HepG2 (cell line): Measurements from ENCODE around the gene RNU2-63P. TPM values are rescaled to one million over a fixed set of nuclear protein-coding genes. Genes with fewer than 3 reads are reported as not detected.

ENCODE experiments used
- ATAC-seq: fragments of 200-7000 bp; cut with Tn5 transposase; 3 replicates; pipeline ENCODE4 v1.9.1; 2020; ENCODE audit warnings: mild to moderate bottlenecking, moderate library complexity
- BruUV-seq: library from RNA; stranded (reverse); fragments of 400-500 nt; replicated peaks from 2 replicates; lab custom pipeline; 2021; lab: Mats Ljungman, UMichigan
- CTCF ChIA-PET: fragments of 300-600 bp; formaldehyde crosslinking; extraction: SDS; loops from one replicate; lab custom pipeline; 2021; ENCODE audit warnings: low total read pairs, inconsistent platforms, low intra/inter-chr PET ratio; lab: Yijun Ruan, JAX
- POLR2A ChIA-PET: fragments of 350-600 bp; sonication (Branson Sonifier 250); formaldehyde crosslinking; loops from one replicate; lab custom pipeline; 2020; ENCODE audit warnings: antibody characterized with exemption, inconsistent platforms; lab: Yijun Ruan, JAX
- DNase-seq: peaks from one replicate; pipeline ENCODE4 v3.0.0-alpha.2; 2015; ENCODE audit warnings: low spot score
- FAIRE-seq: peaks from 3 replicates; lab custom pipeline; 2011; peaks lifted over from hg19 to GRCh38; lab: Jason Lieb, UNC
- H2AFZ ChIP-seq: one replicate; pipeline ENCODE4 v1.6.1; 2011; ENCODE audit warnings: low read length, inconsistent platforms
- H3K27ac ChIP-seq: fragments of 300-600 bp; 3 replicates; pipeline ENCODE4 v1.8.0; 2011; ENCODE audit warnings: mixed run types, mild to moderate bottlenecking, mixed read lengths, low read length, inconsistent platforms; ENCODE audit not compliant: insufficient read depth; ENCODE audit errors: extremely low read length
- H3K27me3 ChIP-seq, 2 experiments: fragments of 200-600 bp in 1 of 2; 2 replicates in 1 of 2; 3 replicates in 1 of 2; pipeline versions ENCODE4 v1.6.0 to v1.8.0; 2011; ENCODE audit warnings: low read length in 2 of 2, mild to moderate bottlenecking in 2 of 2, moderate library complexity in 2 of 2, inconsistent platforms in 1 of 2; ENCODE audit not compliant: insufficient read depth in 2 of 2, control insufficient read depth in 1 of 2
- H3K36me3 ChIP-seq, 2 experiments: fragments of 200-600 bp in 1 of 2; replicated peaks in 1 of 2; 2 replicates in 1 of 2; 3 replicates in 1 of 2; pipeline versions ENCODE4 v1.5.1 to v1.8.0; 2011; ENCODE audit warnings: low read length in 2 of 2, inconsistent platforms in 1 of 2; ENCODE audit not compliant: insufficient read depth in 2 of 2, control insufficient read depth in 1 of 2
- H3K4me1 ChIP-seq: 2 replicates; pipeline ENCODE4 v1.5.1; 2012; ENCODE audit warnings: low read length, inconsistent platforms; ENCODE audit not compliant: insufficient read depth
- H3K4me2 ChIP-seq: 2 replicates; pipeline ENCODE4 v1.6.0; 2011; ENCODE audit warnings: low read depth, low read length, inconsistent platforms
- H3K4me3 ChIP-seq, 3 experiments: fragments of 200-600 bp in 1 of 3; sonication (generic), shearing (Covaris generic) in 1 of 3; replicated peaks in 1 of 3; 2 replicates each; pipeline ENCODE4 v1.5.1; 2011 to 2016; ENCODE audit warnings: low read length in 3 of 3, inconsistent platforms in 2 of 3, low read depth in 2 of 3, mild to moderate bottlenecking in 2 of 3, control low read depth in 1 of 3, mixed read lengths in 1 of 3; ENCODE audit not compliant: insufficient read depth in 1 of 3
- H3K79me2 ChIP-seq: one replicate; pipeline ENCODE4 v1.6.1; 2011; ENCODE audit warnings: low read length, inconsistent platforms; ENCODE audit not compliant: insufficient read depth
- H3K9ac ChIP-seq: 2 replicates; pipeline ENCODE4 v1.6.0; 2011; ENCODE audit warnings: mild to moderate bottlenecking, low read depth, low read length, inconsistent platforms; ENCODE audit not compliant: insufficient read depth
- H3K9me3 ChIP-seq: 2 replicates; pipeline ENCODE4 v1.5.1; 2012; ENCODE audit warnings: mild to moderate bottlenecking, low read length
- H4K20me1 ChIP-seq: 2 replicates; pipeline ENCODE4 v1.6.0; 2011; ENCODE audit warnings: inconsistent platforms, mild to moderate bottlenecking, low read length, moderate library complexity; ENCODE audit not compliant: insufficient read depth
- DNMT1 ChIP-seq: sonication (generic); formaldehyde crosslinking; IDR thresholded peaks from 2 replicates; pipeline ENCODE4 v1.5.1; 2020; ENCODE audit warnings: mild to moderate bottlenecking, missing genetic modification reagents
- FOXP1 ChIP-seq, 2 experiments: fragments of 450-650 bp in 1 of 2; IDR thresholded peaks; 2 replicates each; pipeline ENCODE4 v1.6.1; 2017 to 2018; ENCODE audit warnings: antibody characterized with exemption in 1 of 2
- JDP2 ChIP-seq: sonication (generic); formaldehyde crosslinking; IDR thresholded peaks from 2 replicates; pipeline ENCODE4 v1.8.1; 2022; ENCODE audit warnings: missing genetic modification reagents, borderline replicate concordance
- KDM4B ChIP-seq: sonication (generic); formaldehyde crosslinking; IDR thresholded peaks from 2 replicates; pipeline ENCODE4 v1.4.0; 2020; ENCODE audit warnings: missing genetic modification reagents
- NRL ChIP-seq: sonication (generic); formaldehyde crosslinking; IDR thresholded peaks from 2 replicates; pipeline ENCODE4 v1.5.0; 2020; ENCODE audit warnings: missing genetic modification reagents, mild to moderate bottlenecking, moderate library complexity, borderline replicate concordance
- PAF1 ChIP-seq: IDR thresholded peaks from 2 replicates; pipeline ENCODE4 v1.6.1; 2016; ENCODE audit warnings: missing genetic modification reagents, missing compliant biosample characterization
- RFX1 ChIP-seq: fragments of 450-650 bp; IDR thresholded peaks from 2 replicates; pipeline ENCODE4 v1.6.1; 2017
- SMAD1 ChIP-seq: sonication (generic); formaldehyde crosslinking; IDR thresholded peaks from 2 replicates; pipeline ENCODE4 v1.4.0; 2020; ENCODE audit warnings: missing genetic modification reagents, low read depth, mild to moderate bottlenecking, borderline replicate concordance
- SMC3 ChIP-seq: IDR thresholded peaks from 2 replicates; pipeline ENCODE4 v1.6.1; 2011; ENCODE audit warnings: low read length, improper control_type of control experiment
- SMYD3 ChIP-seq: sonication (generic); formaldehyde crosslinking; IDR thresholded peaks from 2 replicates; pipeline ENCODE4 v1.8.1; 2023; ENCODE audit warnings: mild to moderate bottlenecking, missing genetic modification reagents
- ZNF607 ChIP-seq: sonication (generic); formaldehyde crosslinking; IDR thresholded peaks from 2 replicates; pipeline ENCODE4 v1.5.1; 2020; ENCODE audit warnings: missing genetic modification reagents, mild to moderate bottlenecking, borderline replicate concordance
- WGBS: methylation state at CpG from one replicate; pipeline ENCODE4 v1.1.6; 2017; ENCODE audit warnings: low lambda C conversion rate; 5-methylcytosine and 5-hydroxymethylcytosine counted together
- in situ Hi-C: cut with HindIII; loops from 2 replicates; pipeline ENCODE4 v1.10.0; 2017; ENCODE audit warnings: low pct_unique_long_range_greater_than_20kb; ENCODE audit not compliant: extremely low pct_ligation_motif_present
- intact Hi-C: fragments of 100-400 bp; cut with micrococcal nuclease; formaldehyde crosslinking; loops from one replicate; pipeline ENCODE4 v1.10.0; 2022; ENCODE audit not compliant: unreplicated experiment
- polyA plus RNA-seq, 8 experiments: library from polyadenylated mRNA; depleted of rRNA in 3 of 8; stranded (reverse) in 7 of 8; unstranded in 1 of 8; fragments of >200 nt; fragmentation: Illumina TruSeq in 4 of 8; extraction: Trizol in 4 of 8; gene quantifications; 2 replicates each; pipeline versions ENCODE4 v1.2.1 to v1.2.3, GENCODE V29; 2011 to 2016; ENCODE audit warnings: low read depth in 4 of 8, missing spikeins in 1 of 8, mixed read lengths in 1 of 8; ENCODE audit not compliant: insufficient read depth in 1 of 8
- total RNA-seq, 5 experiments: library from RNA; depleted of rRNA; stranded (reverse); fragments of >200 nt; fragmentation: Illumina TruSeq; extraction: Trizol; gene quantifications; 2 replicates each; pipeline ENCODE4 v1.2.3, GENCODE V29; 2016; ENCODE audit warnings: low read depth in 1 of 5
- TF ChIP-seq, protein P1 (sequence below): sonication (generic); formaldehyde crosslinking; conservative IDR thresholded peaks from 2 replicates; pipeline ENCODE4 v1.4.0; 2020; ENCODE audit warnings: missing genetic modification reagents
- TF ChIP-seq, protein P2 (sequence below): sonication (generic); formaldehyde crosslinking; IDR thresholded peaks from 2 replicates; pipeline ENCODE4 v1.4.0; 2020; ENCODE audit warnings: missing genetic modification reagents
- TF ChIP-seq, protein P3 (sequence below): sonication (generic); formaldehyde crosslinking; IDR thresholded peaks from 2 replicates; pipeline ENCODE4 v1.4.0; 2020; ENCODE audit warnings: missing genetic modification reagents
- TF ChIP-seq, protein P4 (sequence below): sonication (generic); formaldehyde crosslinking; IDR thresholded peaks from 2 replicates; pipeline ENCODE4 v1.4.0; 2020; ENCODE audit warnings: mild to moderate bottlenecking, missing genetic modification reagents, borderline replicate concordance

The RNU2-63P gene
- total and polyA plus RNA-seq, 2 of the 13 experiments (the other 11 are each of a cell fraction or from before 2014, with no cell fraction given), result 6.8 TPM; not detected in 1

DNA sequence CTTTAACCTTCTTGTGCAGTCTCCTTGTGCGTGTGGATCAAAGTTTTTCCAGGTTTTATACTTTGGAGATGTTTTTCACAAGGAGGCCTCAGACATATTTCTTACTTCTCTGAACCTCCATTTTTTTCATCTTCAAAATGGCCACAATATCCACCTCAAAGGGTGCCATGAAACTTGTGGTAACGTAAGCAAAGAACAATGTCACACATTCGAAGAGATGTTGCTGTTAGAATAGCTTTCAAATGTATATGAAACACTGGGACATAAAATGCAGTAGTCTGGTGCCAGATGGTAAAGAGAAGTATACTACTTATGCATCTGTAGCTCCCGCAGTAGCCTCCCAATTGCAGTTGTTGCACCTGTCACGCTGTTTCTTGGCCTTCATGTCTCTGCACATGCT, 41.8 kb upstream of the RNU2-63P start:
- no peak overlapping the region for H3K4me3 ChIP-seq
- in situ Hi-C loops, result loop anchor here (25.0 kb wide), 1 partner anchor 404 kb away; the partner anchor contains the start of gene FOXI3
- H3K79me2 ChIP-seq, result peaks cover 22% of the 10 kb centered on the region
- 0 out of 5 replicates have a peak, but pooled peaks cover 0 to 1% of the 10 kb centered on the region in 2 experiments for H3K36me3 ChIP-seq
- ATAC-seq (no peak), DNase-seq (no peak), FAIRE-seq (no peak)
- no peak overlapping the region for H3K9ac ChIP-seq
- H3K4me1 ChIP-seq, result peaks cover 78% of the 10 kb centered on the region
- H2AFZ ChIP-seq, result no peak overlapping the region
- no peaks in the 10 kb centered on the region for H3K9me3 ChIP-seq
- ChIA-PET POLR2A (no interaction called here), CTCF (no interaction called here)
- H3K27ac ChIP-seq, result no peak overlapping the region
- no TSS peak for BruUV-seq
- WGBS, result 93% methylated on average over 5 of the region's 5 CpGs
- no peak for TF ChIP-seq SMYD3 (CRISPR knock-in tag)
- no peak for TF ChIP-seq ZNF607
- no peak for TF ChIP-seq SMAD1 (CRISPR knock-in tag)
- TF ChIP-seq, protein P1, sequence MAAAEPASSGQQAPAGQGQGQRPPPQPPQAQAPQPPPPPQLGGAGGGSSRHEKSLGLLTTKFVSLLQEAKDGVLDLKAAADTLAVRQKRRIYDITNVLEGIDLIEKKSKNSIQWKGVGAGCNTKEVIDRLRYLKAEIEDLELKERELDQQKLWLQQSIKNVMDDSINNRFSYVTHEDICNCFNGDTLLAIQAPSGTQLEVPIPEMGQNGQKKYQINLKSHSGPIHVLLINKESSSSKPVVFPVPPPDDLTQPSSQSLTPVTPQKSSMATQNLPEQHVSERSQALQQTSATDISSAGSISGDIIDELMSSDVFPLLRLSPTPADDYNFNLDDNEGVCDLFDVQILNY (CRISPR knock-in tag), result no peak
- TF ChIP-seq, protein P2, sequence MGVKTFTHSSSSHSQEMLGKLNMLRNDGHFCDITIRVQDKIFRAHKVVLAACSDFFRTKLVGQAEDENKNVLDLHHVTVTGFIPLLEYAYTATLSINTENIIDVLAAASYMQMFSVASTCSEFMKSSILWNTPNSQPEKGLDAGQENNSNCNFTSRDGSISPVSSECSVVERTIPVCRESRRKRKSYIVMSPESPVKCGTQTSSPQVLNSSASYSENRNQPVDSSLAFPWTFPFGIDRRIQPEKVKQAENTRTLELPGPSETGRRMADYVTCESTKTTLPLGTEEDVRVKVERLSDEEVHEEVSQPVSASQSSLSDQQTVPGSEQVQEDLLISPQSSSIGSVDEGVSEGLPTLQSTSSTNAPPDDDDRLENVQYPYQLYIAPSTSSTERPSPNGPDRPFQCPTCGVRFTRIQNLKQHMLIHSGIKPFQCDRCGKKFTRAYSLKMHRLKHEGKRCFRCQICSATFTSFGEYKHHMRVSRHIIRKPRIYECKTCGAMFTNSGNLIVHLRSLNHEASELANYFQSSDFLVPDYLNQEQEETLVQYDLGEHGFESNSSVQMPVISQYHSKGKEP (CRISPR knock-in tag), result no peak
- TF ChIP-seq NRL (CRISPR knock-in tag), result no peak
- TF ChIP-seq SMC3, result no peak
- TF ChIP-seq DNMT1 (CRISPR knock-in tag), result no peak
- no peak for TF ChIP-seq PAF1
- no peak for TF ChIP-seq RFX1
- TF ChIP-seq KDM4B (CRISPR knock-in tag), result no peak
- TF ChIP-seq, protein P3, sequence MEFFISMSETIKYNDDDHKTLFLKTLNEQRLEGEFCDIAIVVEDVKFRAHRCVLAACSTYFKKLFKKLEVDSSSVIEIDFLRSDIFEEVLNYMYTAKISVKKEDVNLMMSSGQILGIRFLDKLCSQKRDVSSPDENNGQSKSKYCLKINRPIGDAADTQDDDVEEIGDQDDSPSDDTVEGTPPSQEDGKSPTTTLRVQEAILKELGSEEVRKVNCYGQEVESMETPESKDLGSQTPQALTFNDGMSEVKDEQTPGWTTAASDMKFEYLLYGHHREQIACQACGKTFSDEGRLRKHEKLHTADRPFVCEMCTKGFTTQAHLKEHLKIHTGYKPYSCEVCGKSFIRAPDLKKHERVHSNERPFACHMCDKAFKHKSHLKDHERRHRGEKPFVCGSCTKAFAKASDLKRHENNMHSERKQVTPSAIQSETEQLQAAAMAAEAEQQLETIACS, result no peak
- TF ChIP-seq JDP2, result no peak
- no peak for TF ChIP-seq FOXP1 (IDR thresholded peaks at IDR 0.05)
- TF ChIP-seq FOXP1 (CRISPR knock-in tag; IDR thresholded peaks at IDR 0.05), result no peak
- TF ChIP-seq, protein P4, sequence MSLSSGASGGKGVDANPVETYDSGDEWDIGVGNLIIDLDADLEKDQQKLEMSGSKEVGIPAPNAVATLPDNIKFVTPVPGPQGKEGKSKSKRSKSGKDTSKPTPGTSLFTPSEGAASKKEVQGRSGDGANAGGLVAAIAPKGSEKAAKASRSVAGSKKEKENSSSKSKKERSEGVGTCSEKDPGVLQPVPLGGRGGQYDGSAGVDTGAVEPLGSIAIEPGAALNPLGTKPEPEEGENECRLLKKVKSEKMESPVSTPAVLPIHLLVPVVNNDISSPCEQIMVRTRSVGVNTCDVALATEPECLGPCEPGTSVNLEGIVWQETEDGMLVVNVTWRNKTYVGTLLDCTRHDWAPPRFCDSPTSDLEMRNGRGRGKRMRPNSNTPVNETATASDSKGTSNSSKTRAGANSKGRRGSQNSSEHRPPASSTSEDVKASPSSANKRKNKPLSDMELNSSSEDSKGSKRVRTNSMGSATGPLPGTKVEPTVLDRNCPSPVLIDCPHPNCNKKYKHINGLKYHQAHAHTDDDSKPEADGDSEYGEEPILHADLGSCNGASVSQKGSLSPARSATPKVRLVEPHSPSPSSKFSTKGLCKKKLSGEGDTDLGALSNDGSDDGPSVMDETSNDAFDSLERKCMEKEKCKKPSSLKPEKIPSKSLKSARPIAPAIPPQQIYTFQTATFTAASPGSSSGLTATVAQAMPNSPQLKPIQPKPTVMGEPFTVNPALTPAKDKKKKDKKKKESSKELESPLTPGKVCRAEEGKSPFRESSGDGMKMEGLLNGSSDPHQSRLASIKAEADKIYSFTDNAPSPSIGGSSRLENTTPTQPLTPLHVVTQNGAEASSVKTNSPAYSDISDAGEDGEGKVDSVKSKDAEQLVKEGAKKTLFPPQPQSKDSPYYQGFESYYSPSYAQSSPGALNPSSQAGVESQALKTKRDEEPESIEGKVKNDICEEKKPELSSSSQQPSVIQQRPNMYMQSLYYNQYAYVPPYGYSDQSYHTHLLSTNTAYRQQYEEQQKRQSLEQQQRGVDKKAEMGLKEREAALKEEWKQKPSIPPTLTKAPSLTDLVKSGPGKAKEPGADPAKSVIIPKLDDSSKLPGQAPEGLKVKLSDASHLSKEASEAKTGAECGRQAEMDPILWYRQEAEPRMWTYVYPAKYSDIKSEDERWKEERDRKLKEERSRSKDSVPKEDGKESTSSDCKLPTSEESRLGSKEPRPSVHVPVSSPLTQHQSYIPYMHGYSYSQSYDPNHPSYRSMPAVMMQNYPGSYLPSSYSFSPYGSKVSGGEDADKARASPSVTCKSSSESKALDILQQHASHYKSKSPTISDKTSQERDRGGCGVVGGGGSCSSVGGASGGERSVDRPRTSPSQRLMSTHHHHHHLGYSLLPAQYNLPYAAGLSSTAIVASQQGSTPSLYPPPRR (CRISPR knock-in tag), result no peak
- H4K20me1 ChIP-seq, result no peaks in the 10 kb centered on the region
- H3K27me3 ChIP-seq, result peaks cover 0 to 3% of the 10 kb centered on the region in 2 experiments; a peak in 1 of 5 replicates
- intact Hi-C loops, result loop anchor here (5.0 kb wide), 1 partner anchor 249 kb away; no protein-coding TSS in a partner anchor
- H3K4me2 ChIP-seq, result no peak overlapping the region
